GM23248 (cell line): ENCODE data around the gene KBTBD13. TPM values are rescaled to one million over a fixed set of nuclear protein-coding genes. Genes with fewer than 3 reads are reported as not detected.
"Not testable (repeated sequence)": the region's sequence is repeated elsewhere in the genome, so short reads cannot be mapped to it uniquely, and the experiment has no call there.

Source experiments
- DNase-seq: peaks from one replicate; pipeline ENCODE4 v3.0.0-alpha.2; 2015
- H2AFZ ChIP-seq: fragments of 200-600 bp; sonication (generic); 2 replicates; pipeline ENCODE4 v1.6.1; 2016; ENCODE audit warnings: antibody characterized with exemption
- H3F3A ChIP-seq: fragments of 200-600 bp; sonication (generic); 2 replicates; pipeline ENCODE4 v1.6.1; 2016; ENCODE audit warnings: mild to moderate bottlenecking, antibody characterized with exemption, mixed run types; ENCODE audit not compliant: insufficient read depth
- H3K27ac ChIP-seq: fragments of 200-600 bp; sonication (generic); 2 replicates; pipeline ENCODE4 v1.5.1; 2016; ENCODE audit warnings: mild to moderate bottlenecking
- H3K27me3 ChIP-seq: fragments of 200-600 bp; sonication (generic); replicated peaks from 2 replicates; pipeline ENCODE4 v1.6.1; 2016; ENCODE audit warnings: mild to moderate bottlenecking; ENCODE audit not compliant: insufficient read depth
- H3K36me3 ChIP-seq: fragments of 200-600 bp; sonication (generic); 2 replicates; pipeline ENCODE4 v1.6.1; 2016; ENCODE audit warnings: low read depth, mild to moderate bottlenecking
- H3K4me1 ChIP-seq: fragments of 200-600 bp; sonication (generic); 2 replicates; pipeline ENCODE4 v1.6.1; 2016; ENCODE audit warnings: mild to moderate bottlenecking; ENCODE audit not compliant: insufficient read depth
- H3K4me2 ChIP-seq: fragments of 200-600 bp; sonication (generic); one replicate; pipeline ENCODE4 v1.6.1; 2016; ENCODE audit warnings: mild to moderate bottlenecking; ENCODE audit not compliant: unreplicated experiment
- H3K4me3 ChIP-seq: fragments of 200-600 bp; sonication (generic); 2 replicates; pipeline ENCODE4 v1.5.1; 2016; ENCODE audit warnings: mild to moderate bottlenecking
- H3K79me2 ChIP-seq: fragments of 200-600 bp; sonication (generic); 2 replicates; pipeline ENCODE4 v1.6.1; 2016; ENCODE audit warnings: mild to moderate bottlenecking; ENCODE audit not compliant: insufficient read depth
- H3K9ac ChIP-seq: fragments of 200-600 bp; sonication (generic); 2 replicates; pipeline ENCODE4 v1.6.1; 2016; ENCODE audit warnings: mild to moderate bottlenecking
- H3K9me2 ChIP-seq: fragments of 200-600 bp; sonication (generic); 2 replicates; pipeline ENCODE4 v1.6.1; 2016; ENCODE audit warnings: mixed run types, mild to moderate bottlenecking, moderate library complexity; ENCODE audit not compliant: insufficient read depth
- H3K9me3 ChIP-seq: fragments of 200-600 bp; sonication (generic); one replicate; pipeline ENCODE4 v1.6.1; 2017; ENCODE audit warnings: low read depth
- H4K20me1 ChIP-seq: fragments of 200-600 bp; sonication (generic); 2 replicates; pipeline ENCODE4 v1.6.0; 2016; ENCODE audit not compliant: insufficient read depth
- EZH2 ChIP-seq: fragments of 200-600 bp; sonication (generic); IDR thresholded peaks from 2 replicates; pipeline ENCODE4 v1.6.1; 2018; ENCODE audit warnings: antibody characterized with exemption, mild to moderate bottlenecking; ENCODE audit not compliant: insufficient read depth, poor library complexity, severe bottlenecking
- EZH2phosphoT487 ChIP-seq: fragments of 200-600 bp; sonication (generic); IDR thresholded peaks from 2 replicates; pipeline ENCODE4 v1.6.1; 2018; ENCODE audit warnings: antibody characterized with exemption, moderate library complexity, mild to moderate bottlenecking, low read depth; ENCODE audit not compliant: insufficient read depth
- WGBS, 2 experiments: methylation state at CpG; one replicate each; pipeline ENCODE4 v1.1.6; 2015 to 2017; ENCODE audit warnings: low lambda C conversion rate in 2 of 2, low coverage in 1 of 2; ENCODE audit errors: missing lambda C conversion rate in 2 of 2; 5-methylcytosine and 5-hydroxymethylcytosine counted together
- in situ Hi-C: fragments of 300-500 bp; cut with MboI; formaldehyde crosslinking; loops from 2 replicates; pipeline ENCODE4 v1.15.0; 2020
- polyA plus RNA-seq: library from polyadenylated mRNA; unstranded; fragments of >200 nt; fragmentation: Nextera tagmentation; extraction: Ambion mirVana; gene quantifications from 2 replicates; pipeline ENCODE4 v1.2.1, GENCODE V29; 2016
- total RNA-seq: library from RNA; depleted of rRNA; stranded (reverse); fragments of >200 nt; shearing (Covaris generic); gene quantifications from 2 replicates; pipeline ENCODE4 v1.2.3, GENCODE V29; 2014

The KBTBD13 gene
- total and polyA plus RNA-seq, 2 experiments from 2014 or later = not detected

DNA sequence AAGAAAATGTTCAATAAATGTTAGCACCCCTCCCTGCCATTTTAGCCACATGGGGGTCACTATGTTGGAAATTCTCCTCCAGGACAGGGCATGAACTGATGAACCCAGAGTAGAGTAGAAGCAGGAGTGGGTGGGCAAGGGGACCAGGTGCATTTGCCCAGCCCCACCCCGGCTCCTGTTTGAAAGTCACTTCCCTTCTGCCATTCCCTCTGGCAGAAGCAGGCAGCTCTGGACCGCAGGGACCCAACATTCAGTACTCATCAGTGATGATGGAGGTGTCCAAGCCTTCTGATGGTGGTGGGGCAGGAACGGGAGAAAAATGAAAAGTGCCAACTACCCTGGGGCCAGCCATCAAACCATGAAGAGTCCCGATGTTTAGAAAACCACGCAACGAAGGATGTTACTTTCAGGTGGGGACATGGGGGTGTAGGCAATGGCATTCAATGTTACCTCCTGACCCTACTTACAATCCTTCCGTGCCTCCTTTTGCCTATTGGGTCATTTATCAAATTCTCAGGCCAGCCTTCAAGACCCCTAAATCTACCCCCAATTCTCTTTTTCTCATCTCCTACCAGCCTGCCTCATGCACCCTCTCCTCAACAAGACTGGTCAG, 21.2 kb downstream of the KBTBD13 start:
- Histone ChIP-seq H4K20me1 (no peaks in the 10 kb centered on the region), H3K27ac (no peak overlapping the region), H3K4me1 (no peaks in the 10 kb centered on the region), H3K9me2 (no peaks in the 10 kb centered on the region), H3K36me3 (peaks cover 9% of the 10 kb centered on the region; the same call in 1 of the 2 replicates), H2AFZ (no peak overlapping the region), H3K9ac (no peak overlapping the region), H3F3A (no peaks in the 10 kb centered on the region), H3K4me3 (no peak overlapping the region), H3K27me3 (no peaks in the 10 kb centered on the region), H3K4me2 (no peak overlapping the region), H3K9me3 (no peaks in the 10 kb centered on the region), H3K79me2 (no peaks in the 10 kb centered on the region)
- WGBS, 2 experiments = 92 to 94% methylated on average over 7 of the region's 7 CpGs
- DNase-seq = no peak
- in situ Hi-C loops = no loop called here
- TF ChIP-seq EZH2phosphoT487 = no peak
- no peak for TF ChIP-seq EZH2

- no peaks in the 10 kb centered on the region for H3K27me3 ChIP-seq
- no peak overlapping the region for H3K9ac ChIP-seq
- no peaks in the 10 kb centered on the region for H3K9me2 ChIP-seq
- H3K4me3 ChIP-seq = no peak overlapping the region
- no peak for TF ChIP-seq EZH2
- TF ChIP-seq EZH2phosphoT487 = no peak
- no peaks in the 10 kb centered on the region for H3K4me1 ChIP-seq
- no peaks in the 10 kb centered on the region for H3K79me2 ChIP-seq
- no peak overlapping the region for H2AFZ ChIP-seq
- no peak overlapping the region for H3K4me2 ChIP-seq
- no peaks in the 10 kb centered on the region for H3F3A ChIP-seq
- in situ Hi-C loops = no loop called here
- H3K36me3 ChIP-seq = peaks cover 11% of the 10 kb centered on the region; the same call in 1 of the 2 replicates
- 98 to 100% methylated on average over 5 of the region's 5 CpGs for WGBS, 2 experiments
- H3K27ac ChIP-seq = no peak overlapping the region
- no peaks in the 10 kb centered on the region for H4K20me1 ChIP-seq
- H3K9me3 ChIP-seq = no peaks in the 10 kb centered on the region
- DNase-seq = no peak
These were observed 22.8 kb downstream of the KBTBD13 start for GRCh38 chr15:65099336-65099735.

DNA sequence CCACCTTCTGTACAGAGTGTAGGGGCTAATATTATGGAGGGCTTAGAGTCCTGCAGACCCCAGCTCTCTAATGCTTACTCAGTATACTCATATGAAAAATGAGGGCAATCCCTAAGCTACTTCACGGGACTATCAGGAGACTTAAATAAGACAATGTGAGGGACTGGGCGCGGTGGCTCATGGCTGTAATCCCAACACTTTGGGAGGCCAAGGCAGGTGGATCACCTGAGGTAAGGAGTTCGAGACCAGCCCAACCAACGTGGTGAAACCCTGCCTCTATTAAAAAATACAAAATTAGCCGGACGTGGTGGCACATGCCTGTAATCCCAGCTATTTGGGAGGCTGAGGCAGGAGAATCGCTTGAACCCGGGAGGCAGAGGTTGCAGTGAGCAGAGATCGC, 23.3 kb downstream of the KBTBD13 start:
- 89 to 92% methylated on average over 10 of the region's 10 CpGs for WGBS, 2 experiments
- H3F3A ChIP-seq, in situ Hi-C loops, H3K4me3 ChIP-seq, H3K9me2 ChIP-seq, H3K4me1 ChIP-seq, DNase-seq, H3K9me3 ChIP-seq, H2AFZ ChIP-seq, H3K27ac ChIP-seq, H3K79me2 ChIP-seq, H3K4me2 ChIP-seq, H4K20me1 ChIP-seq, H3K9ac ChIP-seq, H3K27me3 ChIP-seq: not testable (repeated sequence)
- H3K36me3 ChIP-seq = peaks cover 13% of the 10 kb centered on the region; the same call in 1 of the 2 replicates

- in situ Hi-C loops = no loop called here
- H3K4me2 ChIP-seq = no peak overlapping the region
- H3K9me3 ChIP-seq = no peaks in the 10 kb centered on the region
- DNase-seq = no peak
- no peaks in the 10 kb centered on the region for H4K20me1 ChIP-seq
- no peak overlapping the region for H3K27ac ChIP-seq
- TF ChIP-seq EZH2phosphoT487 = no peak
- TF ChIP-seq EZH2 = no peak
- no peaks in the 10 kb centered on the region for H3K79me2 ChIP-seq
- no peak overlapping the region for H3K4me3 ChIP-seq
- no peak overlapping the region for H2AFZ ChIP-seq
- no peak overlapping the region for H3K9ac ChIP-seq
- H3K36me3 ChIP-seq = peaks cover 13% of the 10 kb centered on the region; the same call in 1 of the 2 replicates
- WGBS, 2 experiments = 70 to 76% methylated on average over 7 of the region's 7 CpGs
- no peaks in the 10 kb centered on the region for H3K4me1 ChIP-seq
- no peaks in the 10 kb centered on the region for H3K27me3 ChIP-seq
- H3F3A ChIP-seq = no peaks in the 10 kb centered on the region
- H3K9me2 ChIP-seq = no peaks in the 10 kb centered on the region
These were observed 23.9 kb downstream of the KBTBD13 start for GRCh38 chr15:65100442-65100841.

DNA sequence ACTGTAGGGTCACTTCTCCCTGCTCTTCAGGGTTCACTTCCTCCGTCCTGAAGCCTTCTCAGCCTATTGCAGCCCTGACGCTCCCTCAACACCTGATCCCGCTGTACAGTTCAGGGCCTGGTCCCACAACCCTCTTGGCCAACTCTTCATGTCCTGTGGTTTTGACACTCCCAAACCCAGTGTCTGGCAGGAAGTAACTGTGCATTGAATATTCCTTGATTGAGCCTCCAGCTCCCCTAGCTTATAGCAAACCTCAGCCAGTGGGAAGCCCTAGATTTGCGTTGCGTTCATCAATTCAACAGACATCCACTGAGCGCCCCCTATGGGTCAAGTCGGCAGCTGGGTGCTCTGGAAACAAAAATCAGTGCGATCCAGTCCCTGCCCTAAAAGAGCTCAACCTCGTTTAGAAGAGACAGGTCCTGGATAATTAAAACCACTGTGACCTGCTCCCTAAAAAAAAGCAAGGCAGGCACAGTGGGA, 24.9 kb downstream of the KBTBD13 start:
- Histone ChIP-seq H3K4me3 (no peak overlapping the region), H3K36me3 (peaks cover 13% of the 10 kb centered on the region; the same call in 1 of the 2 replicates), H3K4me2 (no peak overlapping the region), H3K9me3 (no peaks in the 10 kb centered on the region), H3K79me2 (no peaks in the 10 kb centered on the region), H3F3A (no peaks in the 10 kb centered on the region), H3K9ac (no peak overlapping the region), H3K4me1 (no peaks in the 10 kb centered on the region), H3K9me2 (no peaks in the 10 kb centered on the region), H3K27me3 (no peaks in the 10 kb centered on the region), H3K27ac (no peak overlapping the region), H2AFZ (no peak overlapping the region), H4K20me1 (no peaks in the 10 kb centered on the region)
- in situ Hi-C loops = no loop called here
- 46 to 49% methylated on average over 9 of the region's 9 CpGs for WGBS, 2 experiments
- TF ChIP-seq EZH2phosphoT487 (no peak), EZH2 (no peak)
- peak; percentile 68 for DNase-seq
